ENCODE data around the gene SSH2. TPM values are rescaled to one million over a fixed set of nuclear protein-coding genes. Genes with fewer than 3 reads are reported as not detected.
"Not testable (repeated sequence)": the region's sequence is repeated elsewhere in the genome, so short reads cannot be mapped to it uniquely, and the experiment has no call there.

The SSH2 gene
- total RNA-seq, 4 donors from 2014 or later, result 20.7 to 31.1 (median 23.1) TPM

- no peaks in the 10 kb centered on the region for H3K9me3 ChIP-seq
- TF ChIP-seq POLR2AphosphoS5 (IDR thresholded peaks at IDR 0.05), result no peak
- H3K4me1 ChIP-seq, result no peaks in the 10 kb centered on the region
- H3K27me3 ChIP-seq, result no peaks in the 10 kb centered on the region
- H3K27ac ChIP-seq (replicated peaks in 1 of 4), result no peak overlapping the region
- H3K36me3 ChIP-seq, result no peaks in the 10 kb centered on the region
- no peak overlapping the region for H3K4me3 ChIP-seq
- WGBS, result 94% methylated on average over 2 of the region's 3 CpGs
- intact Hi-C loops (cut with DNase I), result no loop called here
- DNase-seq (ENCODE audit: extremely low spot score), result no peak
These were observed 24.7 kb downstream of the SSH2 start for GRCh38 chr17:29905086-29905878.

DNA sequence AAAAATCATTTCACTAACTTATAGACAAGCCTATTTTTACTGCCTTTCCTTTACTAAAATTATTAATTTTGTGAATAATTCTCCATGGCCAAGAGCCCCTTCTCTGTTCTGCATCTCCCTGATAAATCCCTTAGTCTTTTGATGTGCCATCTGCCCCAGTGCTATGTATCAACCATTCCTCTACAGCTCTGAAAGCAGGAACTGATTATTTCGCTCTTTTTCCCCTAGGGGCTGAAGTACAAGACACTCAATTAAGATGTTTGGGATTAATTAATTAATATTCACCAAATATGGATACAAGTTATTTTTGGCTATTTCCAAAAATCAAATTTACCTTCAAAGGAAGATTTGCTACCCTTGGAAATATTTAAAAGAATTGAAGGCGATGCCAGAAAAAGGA is 26.6 kb downstream of the SSH2 start:
- no peak for DNase-seq (ENCODE audit: extremely low spot score)
- 96% methylated on average over 2 of the region's 2 CpGs for WGBS
- Histone ChIP-seq H3K36me3 (no peaks in the 10 kb centered on the region), H3K9me3 (no peaks in the 10 kb centered on the region), H3K4me1 (no peaks in the 10 kb centered on the region), H3K27ac (replicated peaks in 1 of 4) (no peak overlapping the region), H3K4me3 (no peak overlapping the region), H3K27me3 (no peaks in the 10 kb centered on the region)
- TF ChIP-seq EP300 (IDR thresholded peaks at IDR 0.05) (no peak), POLR2A (IDR thresholded peaks at IDR 0.05; ENCODE audit: low read depth) (no peak), CTCF (IDR thresholded peaks at IDR 0.05) (no peak), POLR2AphosphoS5 (IDR thresholded peaks at IDR 0.05) (no peak)
- intact Hi-C loops (cut with DNase I), result no loop called here

- H3K36me3 ChIP-seq; H3K27ac ChIP-seq (replicated peaks in 1 of 4); H3K4me3 ChIP-seq; intact Hi-C loops (cut with DNase I); H3K4me1 ChIP-seq; H3K27me3 ChIP-seq; DNase-seq (ENCODE audit: extremely low spot score); H3K9me3 ChIP-seq: not testable (repeated sequence)
- WGBS, result 89% methylated on average over 4 of the region's 4 CpGs
These were observed 32.9 kb downstream of the SSH2 start for GRCh38 chr17:29897136-29897535.

GRCh38 chr17:29892201-29892600 is 37.8 kb downstream of the SSH2 start:
- H3K9me3 ChIP-seq, result no peaks in the 10 kb centered on the region
- no peak for DNase-seq (ENCODE audit: extremely low spot score)
- H3K27me3 ChIP-seq, result no peaks in the 10 kb centered on the region
- intact Hi-C loops (cut with DNase I), result no loop called here
- no peaks in the 10 kb centered on the region for H3K4me1 ChIP-seq
- no peaks in the 10 kb centered on the region for H3K36me3 ChIP-seq
- H3K27ac ChIP-seq (replicated peaks in 1 of 4), result no peak overlapping the region
- TF ChIP-seq EP300 (IDR thresholded peaks at IDR 0.05) (no peak), POLR2A (IDR thresholded peaks at IDR 0.05; ENCODE audit: low read depth) (no peak), POLR2AphosphoS5 (IDR thresholded peaks at IDR 0.05) (no peak), CTCF (IDR thresholded peaks at IDR 0.05) (no peak)
- H3K4me3 ChIP-seq, result no peak overlapping the region

- 98% methylated on average over 1 of the region's 1 CpG for WGBS
- no peak overlapping the region for H3K27ac ChIP-seq (replicated peaks in 1 of 4)
- no peaks in the 10 kb centered on the region for H3K4me1 ChIP-seq
- no peak for DNase-seq (ENCODE audit: extremely low spot score)
- H3K27me3 ChIP-seq, result no peaks in the 10 kb centered on the region
- no peaks in the 10 kb centered on the region for H3K9me3 ChIP-seq
- no peak overlapping the region for H3K4me3 ChIP-seq
- TF ChIP-seq CTCF (IDR thresholded peaks at IDR 0.05), result no peak
- no peak for TF ChIP-seq EP300 (IDR thresholded peaks at IDR 0.05)
- no peak for TF ChIP-seq POLR2AphosphoS5 (IDR thresholded peaks at IDR 0.05)
- TF ChIP-seq POLR2A (IDR thresholded peaks at IDR 0.05; ENCODE audit: low read depth), result no peak
- no peaks in the 10 kb centered on the region for H3K36me3 ChIP-seq
- intact Hi-C loops (cut with DNase I), result no loop called here
These were observed 38.9 kb downstream of the SSH2 start for GRCh38 chr17:29891131-29891530.
